ENCODE results near the gene DNASE1L1.

The DNASE1L1 gene

DNA sequence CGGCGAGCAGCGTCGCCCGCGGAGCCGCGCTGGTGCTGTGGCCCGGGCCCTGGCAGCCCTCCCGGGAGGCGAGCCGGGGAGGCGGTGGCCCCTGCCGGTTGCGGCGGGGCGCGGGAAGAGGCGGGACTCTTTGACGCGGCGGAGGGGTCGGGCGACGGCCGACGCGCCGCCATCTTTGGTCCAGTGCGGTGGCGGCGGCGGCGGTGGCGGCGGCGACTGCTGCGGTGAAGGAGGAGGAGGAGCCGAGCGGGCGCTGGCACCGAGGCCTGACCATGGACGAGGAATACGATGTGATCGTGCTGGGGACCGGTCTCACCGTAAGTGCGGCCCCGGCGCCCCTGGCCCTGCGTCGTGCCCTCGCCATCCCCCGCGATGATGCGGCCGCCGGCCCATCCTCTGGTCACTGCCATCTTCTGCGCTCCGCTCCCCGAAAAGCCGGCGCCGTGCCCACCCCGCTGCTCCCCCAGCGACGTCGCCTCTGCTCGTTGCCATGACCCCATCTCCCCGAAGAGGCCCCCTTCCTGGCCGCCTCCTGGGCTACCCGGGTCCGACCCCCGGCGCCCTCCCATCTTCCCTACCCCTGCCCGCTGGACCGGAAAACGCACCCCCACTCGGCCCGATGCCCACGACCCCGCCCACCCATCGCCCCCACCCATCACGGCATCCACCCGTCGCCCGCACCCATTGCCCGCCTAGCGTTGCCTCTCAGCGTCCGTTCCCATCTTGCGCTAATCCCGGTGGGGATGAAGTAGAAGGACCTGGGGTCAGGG lies 28.1 kb upstream of the DNASE1L1 start, which contains the start of gene GDI1:
Gene GDI1, plus strand, starts transcription at position 172 of the 770 bp plus-strand sequence. Its CDS starts 101 bp downstream, at position 273.
- DNase-seq (ENCODE audit: extremely low read depth in 1 of 2, low read depth in 1 of 2): peak in 1 of 2 donors; percentile 22

DNA sequence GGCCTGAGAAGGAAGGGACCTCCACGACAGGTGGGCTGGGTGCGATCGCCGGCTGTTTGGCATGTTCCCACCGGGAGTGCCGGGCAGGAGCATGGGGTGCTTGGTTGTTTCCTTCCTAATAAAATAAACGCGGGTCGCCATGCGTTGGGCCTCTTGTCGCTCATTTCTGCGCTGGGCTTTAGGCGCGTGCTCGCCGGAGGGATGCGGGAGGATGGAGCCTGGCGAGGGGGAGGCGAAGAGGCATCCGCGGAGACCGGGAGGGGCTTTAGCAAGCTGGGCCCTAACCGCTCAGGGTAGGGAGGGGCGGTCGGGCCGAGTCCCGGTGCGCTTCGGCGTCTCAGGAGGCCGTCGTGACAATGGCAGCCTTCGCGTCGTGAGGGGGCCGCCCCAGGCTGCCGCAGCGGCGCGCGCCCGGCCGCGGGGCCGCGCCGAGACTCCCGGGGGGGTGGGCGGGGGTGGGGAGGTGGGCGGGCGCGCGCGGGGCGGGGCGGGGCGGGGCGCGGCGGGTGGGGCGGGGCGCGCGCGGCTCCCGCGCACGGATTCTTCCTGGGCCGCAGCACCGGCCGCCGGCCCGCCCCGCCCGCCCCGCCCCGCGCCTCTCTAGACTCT lies 27.4 kb upstream of the DNASE1L1 start:
- no peak for DNase-seq (ENCODE audit: extremely low read depth in 1 of 2, low read depth in 1 of 2)

DNA sequence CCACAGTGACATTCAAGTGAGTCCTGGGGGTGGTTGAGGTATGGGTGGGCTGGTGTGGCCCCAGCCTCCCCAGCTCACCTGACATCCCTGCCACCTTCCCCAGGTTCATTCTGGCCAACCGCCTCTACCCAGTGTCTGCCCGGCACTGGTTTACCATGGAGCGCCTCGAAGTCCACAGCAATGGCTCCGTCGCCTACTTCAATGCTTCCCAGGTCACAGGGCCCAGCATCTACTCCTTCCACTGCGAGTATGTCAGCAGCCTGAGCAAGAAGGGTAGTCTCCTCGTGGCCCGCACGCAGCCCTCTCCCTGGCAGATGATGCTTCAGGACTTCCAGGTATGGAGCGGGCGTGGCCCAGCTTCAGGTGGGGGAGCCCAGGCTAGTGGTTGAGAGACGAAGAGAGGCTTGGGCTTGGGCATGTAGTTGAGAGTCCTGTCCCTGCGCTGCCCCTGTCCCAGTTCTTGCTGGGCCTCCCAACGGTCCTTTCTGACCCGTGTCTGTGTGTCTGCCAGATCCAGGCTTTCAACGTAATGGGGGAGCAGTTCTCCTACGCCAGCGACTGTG lies 26.2 kb upstream of the DNASE1L1 start:
- DNase-seq (ENCODE audit: extremely low read depth in 1 of 2, low read depth in 1 of 2): no peak

DNA sequence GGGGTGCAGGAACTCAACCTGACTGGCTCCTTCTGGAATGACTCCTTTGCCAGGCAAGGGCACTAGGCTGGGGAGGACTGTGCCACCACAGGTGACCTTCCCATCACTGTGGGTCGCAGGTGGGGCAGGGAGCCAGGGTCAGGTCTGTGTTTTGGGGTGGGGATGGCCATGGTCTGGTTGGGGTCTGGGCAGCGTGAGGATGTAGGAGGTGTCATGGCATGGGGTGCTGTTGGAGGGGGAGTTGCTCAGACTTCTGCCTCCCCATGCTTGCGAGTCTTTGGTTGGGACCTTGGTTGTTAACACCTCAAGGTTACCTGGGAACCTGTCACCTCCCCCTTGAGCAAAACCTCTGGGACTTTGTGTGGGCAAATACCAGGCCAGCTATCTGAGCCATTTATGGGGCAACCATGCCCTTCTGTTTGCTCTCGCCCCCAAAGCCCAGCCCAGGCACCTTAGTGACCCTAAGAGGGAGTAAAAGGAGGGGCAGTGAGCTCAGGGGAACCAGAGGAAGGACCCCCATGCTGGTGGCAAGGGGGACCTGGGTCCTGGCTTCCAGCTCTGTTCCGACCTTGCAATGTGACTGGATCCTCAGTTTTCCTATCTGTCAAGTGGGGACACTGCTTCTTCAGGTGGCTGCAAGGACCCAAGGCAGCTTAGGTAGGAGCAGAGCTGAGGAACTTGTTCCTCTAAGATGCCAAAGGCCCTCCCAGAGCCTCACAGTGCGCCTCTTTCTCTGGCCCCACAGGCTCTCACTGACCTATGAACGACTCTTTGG lies 25.5 kb upstream of the DNASE1L1 start:
- no peak for DNase-seq (ENCODE audit: extremely low read depth in 1 of 2, low read depth in 1 of 2)

DNA sequence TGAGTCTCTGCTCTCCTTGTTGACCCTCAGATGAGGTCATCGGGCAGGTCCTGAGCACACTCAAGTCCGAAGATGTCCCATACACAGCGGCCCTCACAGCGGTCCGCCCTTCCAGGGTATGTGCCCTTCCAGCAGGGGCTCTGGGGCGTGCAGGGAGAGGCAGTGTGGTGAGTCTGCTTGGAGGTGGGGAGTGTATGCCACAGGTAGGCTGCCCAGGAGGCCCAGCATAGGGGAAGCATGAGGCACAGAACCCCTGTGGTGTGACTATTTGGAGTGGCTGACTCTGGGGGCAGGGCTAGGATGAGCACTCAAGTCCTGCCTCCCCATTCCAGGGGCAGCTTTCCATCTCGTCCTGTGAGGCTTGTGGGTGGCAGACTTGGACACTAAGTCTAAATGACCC lies 24.6 kb upstream of the DNASE1L1 start:
- DNase-seq (ENCODE audit: extremely low read depth in 1 of 2, low read depth in 1 of 2): no peak

DNA sequence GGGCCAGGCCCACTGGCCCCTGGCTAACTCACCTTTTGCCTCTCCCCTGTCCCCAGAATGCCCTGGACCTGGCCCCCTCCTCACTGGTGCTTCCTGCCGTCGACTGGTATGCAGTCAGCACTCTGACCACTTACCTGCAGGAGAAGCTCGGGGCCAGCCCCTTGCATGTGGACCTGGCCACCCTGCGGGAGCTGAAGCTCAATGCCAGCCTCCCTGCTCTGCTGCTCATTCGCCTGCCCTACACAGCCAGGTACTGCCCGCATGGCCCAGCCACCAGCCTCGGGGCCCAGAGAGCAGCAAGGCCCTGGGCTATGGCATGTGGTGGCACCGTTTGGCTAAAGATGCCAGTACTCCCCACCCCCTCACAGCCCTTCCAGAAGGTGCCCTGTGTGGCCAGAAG lies 23.2 kb upstream of the DNASE1L1 start:
- DNase-seq (ENCODE audit: extremely low read depth in 1 of 2, low read depth in 1 of 2): no peak

DNA sequence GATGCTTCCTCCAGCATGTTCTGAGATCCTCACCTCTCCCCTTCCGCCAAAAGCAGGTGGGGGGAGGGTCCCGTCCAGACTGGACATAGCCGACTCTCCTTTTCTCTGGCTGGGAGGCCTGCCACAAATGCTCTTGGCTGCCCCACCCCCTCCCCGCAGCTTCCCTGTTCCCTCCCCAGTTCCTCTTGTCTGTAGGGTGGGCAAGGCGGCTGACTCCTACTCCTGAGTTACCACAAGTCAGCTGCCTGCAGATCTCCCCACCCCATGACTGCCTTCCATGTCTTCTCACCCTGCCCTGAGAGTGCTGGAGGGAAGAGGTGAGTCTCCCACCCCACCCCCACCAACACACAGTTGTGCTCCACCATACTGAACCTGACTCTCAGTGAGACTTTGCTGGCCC lies 22.3 kb upstream of the DNASE1L1 start:
- DNase-seq (ENCODE audit: extremely low read depth in 1 of 2, low read depth in 1 of 2): no peak

DNA sequence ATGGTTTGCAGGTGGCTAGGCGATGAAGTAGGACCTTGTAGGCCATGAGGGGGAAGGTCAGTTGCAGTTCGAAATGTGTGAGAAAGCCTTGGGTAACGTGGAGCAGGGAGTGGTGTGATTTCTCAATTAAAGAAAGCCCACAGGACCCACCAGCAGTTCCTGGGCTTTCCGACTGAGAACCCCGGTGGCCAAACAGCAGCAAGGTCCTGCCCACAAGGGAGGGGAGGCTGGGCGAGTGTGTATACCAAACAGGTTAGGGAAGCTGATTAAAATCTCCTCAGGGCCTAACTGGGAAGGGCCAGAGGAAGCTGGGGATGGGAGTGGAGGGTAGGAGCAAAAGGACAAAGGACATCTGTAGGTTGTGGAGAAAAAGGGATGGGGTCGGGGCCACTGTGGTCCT lies 21.9 kb upstream of the DNASE1L1 start:
- DNase-seq (ENCODE audit: extremely low read depth in 1 of 2, low read depth in 1 of 2): no peak

DNA sequence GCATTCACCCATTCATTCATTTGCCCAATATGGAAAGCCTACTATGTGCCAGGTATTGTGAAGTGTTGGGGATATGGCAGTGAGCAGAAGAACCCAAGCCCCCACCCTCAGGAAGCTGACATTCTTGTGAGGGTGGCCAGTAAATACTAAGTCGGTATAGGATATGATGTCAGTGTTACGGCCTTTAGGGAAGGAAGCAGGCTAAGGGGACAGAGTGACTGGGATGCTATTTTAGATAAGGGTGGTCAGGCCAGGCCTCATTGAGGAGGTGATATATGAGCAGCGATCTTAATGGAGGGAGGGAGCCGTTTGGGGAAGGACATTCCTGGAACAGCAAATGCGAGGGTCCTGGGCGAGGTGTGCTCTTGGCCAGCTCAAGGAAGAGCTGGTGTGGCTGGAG lies 21.4 kb upstream of the DNASE1L1 start:
- no peak for DNase-seq (ENCODE audit: extremely low read depth in 1 of 2, low read depth in 1 of 2)

DNA sequence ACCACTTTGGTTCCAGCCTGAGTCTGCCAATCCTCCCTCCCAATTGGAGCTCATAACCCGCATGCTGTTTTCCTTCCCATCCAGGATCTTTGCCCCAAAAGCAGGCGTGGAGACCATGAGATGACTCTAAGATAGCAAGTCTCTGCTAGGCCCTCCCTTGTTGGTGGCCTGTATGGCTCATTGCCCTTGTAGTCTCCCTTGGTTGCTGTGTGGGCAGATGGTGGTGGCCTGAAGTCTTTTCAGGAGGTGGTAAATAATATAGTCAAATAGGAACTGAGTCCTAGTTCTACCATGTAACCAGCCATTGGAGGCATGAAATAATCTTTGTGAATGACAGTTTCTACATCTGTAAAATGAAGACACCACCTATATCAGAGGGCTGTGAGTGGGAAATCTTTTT lies 20.7 kb upstream of the DNASE1L1 start:
- DNase-seq (ENCODE audit: extremely low read depth in 1 of 2, low read depth in 1 of 2): no peak

DNA sequence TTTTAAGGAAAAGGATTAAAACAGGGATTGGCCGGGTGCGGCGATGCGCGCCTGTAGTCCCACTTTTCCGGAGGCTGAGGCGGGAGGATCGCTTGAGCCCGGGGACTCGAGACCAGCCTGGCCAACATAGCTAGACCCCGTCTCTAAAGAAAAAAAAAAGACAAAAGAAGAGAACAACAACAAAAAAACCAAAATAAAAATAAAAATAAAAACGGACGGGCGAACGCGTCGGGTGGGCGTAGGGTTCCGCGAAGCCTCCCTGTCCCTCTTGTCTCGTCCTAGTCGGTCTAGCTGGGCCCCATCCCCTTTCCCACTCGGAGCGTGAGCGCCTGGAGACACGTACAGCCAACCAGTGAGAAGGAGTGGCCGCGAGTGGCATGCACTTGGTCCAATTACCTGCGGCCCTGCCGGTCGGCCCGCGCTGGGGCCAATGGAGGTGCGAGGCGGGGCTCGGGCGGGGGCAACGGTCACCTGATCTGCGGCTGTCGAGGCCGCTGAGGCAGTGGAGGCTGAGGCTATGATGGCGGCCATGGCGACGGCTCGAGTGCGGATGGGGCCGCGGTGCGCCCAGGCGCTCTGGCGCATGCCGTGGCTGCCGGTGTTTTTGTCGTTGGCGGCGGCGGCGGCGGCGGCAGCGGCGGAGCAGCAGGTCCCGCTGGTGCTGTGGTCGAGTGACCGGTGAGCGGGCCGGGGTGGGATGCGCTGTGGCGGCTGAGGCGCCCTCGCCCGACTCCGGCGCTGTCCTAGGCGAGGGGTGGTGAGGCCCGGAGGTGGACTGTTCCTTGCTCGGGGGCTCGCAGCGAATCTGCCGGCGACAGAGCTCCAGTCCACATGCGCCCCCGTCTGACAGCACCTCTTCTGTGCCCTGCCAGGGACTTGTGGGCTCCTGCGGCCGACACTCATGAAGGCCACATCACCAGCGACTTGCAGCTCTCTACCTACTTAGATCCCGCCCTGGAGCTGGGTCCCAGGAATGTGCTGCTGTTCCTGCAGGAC lies 19.4 kb upstream of the DNASE1L1 start, which contains the start of gene ATP6AP1:
Gene ATP6AP1, plus strand, starts transcription at position 502 of the 996 bp plus-strand sequence. Its CDS starts 16 bp downstream, at position 518.
- DNase-seq (ENCODE audit: extremely low read depth in 1 of 2, low read depth in 1 of 2): peak; percentile 73 to 83

DNA sequence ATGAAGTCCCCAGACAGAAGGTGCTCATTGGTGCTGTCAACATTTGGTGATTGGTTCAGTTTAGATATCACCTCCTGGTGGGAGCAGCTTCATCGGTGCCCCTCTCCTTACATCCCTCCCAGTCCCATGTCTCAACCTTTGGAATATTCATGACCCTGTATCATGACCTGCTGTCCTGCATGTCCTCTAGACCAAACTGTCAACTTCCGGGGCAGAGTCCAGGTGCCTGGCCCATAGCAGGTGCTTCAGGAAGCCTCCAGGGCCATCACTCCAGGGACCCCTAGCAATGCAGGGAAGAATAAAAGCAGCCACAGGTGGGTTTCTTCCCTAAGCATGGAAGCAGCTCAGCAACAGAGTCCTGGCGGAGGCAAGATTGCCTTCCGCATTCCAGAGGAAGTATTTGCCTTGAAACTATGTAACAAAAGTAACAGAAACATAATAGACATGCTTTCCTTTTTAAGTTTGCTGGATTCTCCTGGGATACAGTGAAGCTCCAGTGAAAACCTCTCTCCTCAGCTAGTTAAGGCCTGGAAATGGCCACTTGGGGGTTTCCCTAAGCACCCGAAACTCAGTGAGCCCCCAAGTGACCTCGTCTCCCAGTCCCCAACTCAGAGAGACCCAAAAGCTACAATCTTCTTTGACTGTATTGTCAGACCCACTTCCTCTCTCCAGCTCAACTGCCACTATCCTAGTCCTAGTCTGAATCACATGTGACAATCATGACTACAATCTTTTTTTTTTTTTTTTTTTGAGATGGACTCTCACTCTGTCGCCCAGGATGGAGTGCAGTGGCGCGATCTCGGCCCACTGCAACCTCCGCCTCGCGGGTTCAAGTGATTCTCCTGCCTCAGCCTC lies 18.1 kb upstream of the DNASE1L1 start:
- no peak for DNase-seq (ENCODE audit: extremely low read depth in 1 of 2, low read depth in 1 of 2)

DNA sequence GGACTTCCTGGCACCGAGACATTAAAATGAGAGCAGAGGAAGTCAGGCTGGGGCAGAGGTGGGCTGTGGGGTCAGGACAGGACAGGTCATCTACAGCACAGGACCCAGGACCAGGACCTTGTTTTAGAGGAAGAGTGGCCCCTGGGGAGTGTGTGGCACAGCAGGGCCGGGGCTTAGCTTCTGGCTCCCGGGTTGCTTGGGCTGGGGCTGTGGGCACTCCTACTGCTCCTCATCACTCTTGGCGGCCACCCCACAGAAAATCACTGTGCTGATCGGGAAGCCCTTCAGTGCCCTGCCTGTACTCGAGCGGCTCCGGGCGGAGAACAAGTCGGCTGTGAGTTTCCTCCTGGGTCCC lies 11.3 kb upstream of the DNASE1L1 start:
- no peak for DNase-seq (ENCODE audit: extremely low read depth in 1 of 2, low read depth in 1 of 2)

DNA sequence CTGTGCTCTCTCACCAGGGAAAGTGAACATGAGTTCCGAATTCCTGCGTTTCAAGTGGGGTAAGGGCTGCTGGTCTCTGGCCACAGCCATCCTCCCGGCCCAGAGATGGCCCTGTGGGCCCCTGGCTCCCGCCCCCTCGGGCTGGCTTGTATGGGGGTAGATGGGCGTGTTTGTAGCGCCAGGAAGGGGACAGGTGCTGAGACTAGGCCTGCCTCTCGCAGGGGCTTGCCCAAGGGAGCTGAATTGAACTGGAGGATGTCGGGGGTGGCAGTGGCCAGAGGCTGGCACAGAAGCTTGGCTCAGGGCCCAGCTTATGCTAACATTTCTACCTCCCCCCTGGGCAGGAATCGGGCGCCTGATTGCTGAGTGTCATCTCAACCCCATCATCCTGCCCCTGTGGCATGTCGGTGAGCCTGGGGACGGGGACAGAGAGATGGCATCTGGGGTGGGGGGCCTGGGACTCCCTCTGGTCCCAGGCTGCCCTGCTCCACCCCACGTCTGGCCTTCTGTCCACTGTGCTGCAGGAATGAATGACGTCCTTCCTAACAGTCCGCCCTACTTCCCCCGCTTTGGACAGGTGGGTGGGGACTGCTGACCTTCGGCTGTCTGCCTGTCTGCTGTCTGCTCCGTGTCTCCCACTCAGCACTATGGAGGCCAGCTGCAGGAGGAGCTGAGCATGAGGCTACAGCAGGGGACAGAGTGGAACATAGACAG lies 10.8 kb upstream of the DNASE1L1 start:
- DNase-seq (ENCODE audit: extremely low read depth in 1 of 2, low read depth in 1 of 2): no peak

DNA sequence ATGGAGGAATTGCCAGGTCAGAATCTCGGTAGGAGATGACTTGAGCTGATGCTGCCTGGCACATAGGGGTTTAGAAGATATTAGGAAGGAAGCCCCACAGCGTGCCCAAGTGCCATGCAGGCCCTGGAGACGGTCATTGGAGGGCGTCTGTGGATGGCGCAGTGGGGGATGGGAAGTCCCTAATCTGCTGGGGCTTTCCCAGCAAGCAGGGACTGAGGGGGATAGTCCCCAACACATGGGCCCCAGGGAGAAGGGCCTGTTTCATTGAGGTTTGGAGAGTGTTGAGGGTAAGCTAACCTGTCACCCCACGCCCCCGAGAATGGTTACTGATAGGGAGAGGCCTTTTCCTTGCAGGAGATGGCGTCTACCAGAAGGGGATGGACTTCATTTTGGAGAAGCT lies 10.1 kb upstream of the DNASE1L1 start:
- DNase-seq (ENCODE audit: extremely low read depth in 1 of 2, low read depth in 1 of 2): no peak

DNA sequence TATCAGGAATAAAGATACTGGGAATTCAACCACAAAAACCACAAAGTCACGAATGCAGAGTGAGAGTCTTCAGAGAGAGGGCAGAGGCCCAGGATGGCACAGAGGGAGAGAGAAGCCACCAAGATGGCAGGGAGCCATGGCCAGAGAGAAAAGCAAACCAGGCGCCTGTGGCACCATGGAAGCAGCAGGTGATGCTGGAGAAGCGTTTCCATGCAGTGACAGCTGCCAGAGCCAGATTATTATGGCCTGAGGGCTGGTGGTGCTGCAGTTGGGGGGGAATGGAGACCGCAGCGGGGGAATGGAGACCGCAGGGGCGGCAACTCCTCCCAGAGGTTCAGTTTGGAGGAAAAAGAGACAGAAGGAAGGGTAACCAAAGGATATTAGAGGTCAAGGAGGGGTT lies 8.1 kb upstream of the DNASE1L1 start:
- no peak for DNase-seq (ENCODE audit: extremely low read depth in 1 of 2, low read depth in 1 of 2)

DNA sequence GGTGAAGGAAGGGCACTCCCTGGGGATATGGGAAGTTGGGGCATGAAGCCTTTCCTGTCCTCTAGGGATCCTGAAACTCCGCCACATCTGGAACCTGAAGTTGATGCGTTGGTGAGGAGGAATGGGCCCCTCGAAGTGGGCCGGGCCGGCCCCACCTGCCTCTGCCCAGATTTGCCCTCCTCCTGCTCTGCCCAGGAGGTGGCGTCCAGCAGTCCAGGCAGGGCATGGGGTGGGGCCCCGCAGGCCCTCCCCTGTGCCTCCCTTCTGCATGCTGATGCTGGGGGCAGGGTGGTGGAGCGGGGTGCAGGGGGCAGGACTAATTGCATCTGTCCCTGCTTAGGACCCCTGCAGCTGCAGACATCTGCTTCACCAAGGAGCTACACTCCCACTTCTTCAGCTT lies 4.1 kb upstream of the DNASE1L1 start:
- no peak for DNase-seq (ENCODE audit: extremely low read depth in 1 of 2, low read depth in 1 of 2)

DNA sequence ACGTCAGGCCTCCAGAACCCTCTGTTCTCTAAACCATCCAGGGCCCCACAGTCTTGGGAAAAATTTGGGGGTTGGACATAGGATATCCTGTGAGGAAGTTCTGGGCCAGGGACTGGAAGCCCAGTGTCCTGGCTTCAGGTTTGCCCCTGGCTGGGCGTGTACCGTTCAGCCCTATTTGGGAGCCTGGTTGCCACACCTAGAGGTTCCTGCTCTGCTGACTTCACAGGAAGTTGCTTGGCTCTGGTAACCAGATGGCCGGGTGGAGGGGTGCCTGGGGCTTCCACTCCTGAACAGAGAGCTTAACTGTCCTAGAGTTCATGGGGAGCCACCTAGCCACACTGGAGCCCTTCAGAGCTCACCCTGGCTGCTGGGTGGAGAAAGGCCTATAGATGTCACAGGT lies 3.4 kb upstream of the DNASE1L1 start:
- DNase-seq (ENCODE audit: extremely low read depth in 1 of 2, low read depth in 1 of 2): no peak

DNA sequence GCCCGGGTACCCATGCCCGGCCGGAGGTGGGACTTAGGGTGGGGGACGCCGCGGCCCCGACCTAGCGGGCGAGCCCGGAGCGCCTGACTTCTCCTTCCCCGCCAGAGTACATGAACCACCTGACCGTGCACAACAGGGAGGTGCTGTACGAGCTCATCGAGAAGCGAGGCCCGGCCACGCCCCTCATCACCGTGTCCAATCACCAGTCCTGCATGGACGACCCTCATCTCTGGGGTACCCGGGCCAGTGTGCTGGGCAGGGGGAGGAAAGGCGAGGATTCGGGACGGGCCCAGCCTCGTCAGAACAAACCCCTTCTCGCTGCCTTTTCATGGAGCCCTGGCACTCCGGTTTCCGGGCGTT lies 2.9 kb upstream of the DNASE1L1 start:
- DNase-seq (ENCODE audit: extremely low read depth in 1 of 2, low read depth in 1 of 2): peak in 1 of 2 donors; percentile 65

Measured in stimulated activated CD8-positive, alpha-beta memory T cell treated with anti-CD3 and anti-CD28 coated beads, Interleukin-7, amount 100 ng/mL, for 48 hours (primary cell).